SU-DHL-6 (cell line): ENCODE measurements around the gene RAC2.

Experiments used
- EZH2phosphoT487 ChIP-seq: fragments of 200-600 bp; sonication (generic), shearing (Covaris generic); conservative IDR thresholded peaks from 2 replicates; pipeline ENCODE4 v1.6.1; 2018; ENCODE audit warnings: mild to moderate bottlenecking, antibody characterized with exemption, low read length, moderate library complexity, mixed read lengths
- TF ChIP-seq, protein P1 (sequence below): fragments of 200-600 bp; sonication (generic); IDR thresholded peaks from one replicate; pipeline ENCODE4 v1.5.1; 2017; ENCODE audit warnings: antibody characterized with exemption, mild to moderate bottlenecking, low read length, moderate library complexity; ENCODE audit not compliant: insufficient read depth, poor library complexity, severe bottlenecking

GRCh38 chr22:37266581-37267134 is 22.6 kb upstream of the RAC2 start:
- TF ChIP-seq, protein P1, sequence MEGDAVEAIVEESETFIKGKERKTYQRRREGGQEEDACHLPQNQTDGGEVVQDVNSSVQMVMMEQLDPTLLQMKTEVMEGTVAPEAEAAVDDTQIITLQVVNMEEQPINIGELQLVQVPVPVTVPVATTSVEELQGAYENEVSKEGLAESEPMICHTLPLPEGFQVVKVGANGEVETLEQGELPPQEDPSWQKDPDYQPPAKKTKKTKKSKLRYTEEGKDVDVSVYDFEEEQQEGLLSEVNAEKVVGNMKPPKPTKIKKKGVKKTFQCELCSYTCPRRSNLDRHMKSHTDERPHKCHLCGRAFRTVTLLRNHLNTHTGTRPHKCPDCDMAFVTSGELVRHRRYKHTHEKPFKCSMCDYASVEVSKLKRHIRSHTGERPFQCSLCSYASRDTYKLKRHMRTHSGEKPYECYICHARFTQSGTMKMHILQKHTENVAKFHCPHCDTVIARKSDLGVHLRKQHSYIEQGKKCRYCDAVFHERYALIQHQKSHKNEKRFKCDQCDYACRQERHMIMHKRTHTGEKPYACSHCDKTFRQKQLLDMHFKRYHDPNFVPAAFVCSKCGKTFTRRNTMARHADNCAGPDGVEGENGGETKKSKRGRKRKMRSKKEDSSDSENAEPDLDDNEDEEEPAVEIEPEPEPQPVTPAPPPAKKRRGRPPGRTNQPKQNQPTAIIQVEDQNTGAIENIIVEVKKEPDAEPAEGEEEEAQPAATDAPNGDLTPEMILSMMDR = no peak
- TF ChIP-seq EZH2phosphoT487 = no peak
